CD14-positive monocyte (primary cell): Measurements from ENCODE around the gene ZNF586. TPM values are rescaled to one million over a fixed set of nuclear protein-coding genes. Genes with fewer than 3 reads are reported as not detected.
"Not testable (repeated sequence)": the region's sequence is repeated elsewhere in the genome, so short reads cannot be mapped to it uniquely, and the experiment has no call there.

Experiments
- DNase-seq, 3 donors: peaks; one replicate each; pipeline ENCODE4 v3.0.0-alpha.2; 2011 to 2022
- H2AFZ ChIP-seq: 2 replicates; pipeline ENCODE4 v1.6.0; 2012; ENCODE audit warnings: mild to moderate bottlenecking, low read depth, low read length, inconsistent platforms; ENCODE audit not compliant: insufficient read depth, poor library complexity, severe bottlenecking
- H3K27ac ChIP-seq, 2 donors: 1 replicate in 1 of 2; 2 replicates in 1 of 2; pipeline ENCODE4 v1.5.1; 2012 to 2013; ENCODE audit warnings: low read length in 2 of 2, control low read depth in 1 of 2, inconsistent platforms in 1 of 2, low read depth in 1 of 2, mild to moderate bottlenecking in 1 of 2
- H3K27me3 ChIP-seq, 2 donors: one replicate each; pipeline versions ENCODE4 v1.6.0 to v1.6.1; 2011 to 2013; ENCODE audit warnings: low read length in 2 of 2; ENCODE audit not compliant: control insufficient read depth in 2 of 2, insufficient read depth in 2 of 2
- H3K36me3 ChIP-seq, 2 donors: replicated peaks in 1 of 2; 1 replicate in 1 of 2; 2 replicates in 1 of 2; pipeline versions ENCODE4 v1.5.1 to v1.6.1; 2012 to 2013; ENCODE audit warnings: low read length in 2 of 2, control low read depth in 1 of 2, inconsistent platforms in 1 of 2, mild to moderate bottlenecking in 1 of 2; ENCODE audit not compliant: insufficient read depth in 2 of 2, control insufficient read depth in 1 of 2
- H3K4me1 ChIP-seq, 2 donors: 1 replicate in 1 of 2; 2 replicates in 1 of 2; pipeline versions ENCODE4 v1.5.1 to v1.6.1; 2012 to 2013; ENCODE audit warnings: low read length in 2 of 2, control low read depth in 1 of 2, inconsistent platforms in 1 of 2, mild to moderate bottlenecking in 1 of 2, moderate library complexity in 1 of 2; ENCODE audit not compliant: insufficient read depth in 2 of 2, control insufficient read depth in 1 of 2
- H3K4me2 ChIP-seq: replicated peaks from 2 replicates; pipeline ENCODE3; 2012; ENCODE audit warnings: low read length, moderate library complexity, mild to moderate bottlenecking; ENCODE audit not compliant: poor library complexity, severe bottlenecking; ENCODE audit errors: extremely low read depth
- H3K4me3 ChIP-seq, 3 experiments: fragments of 200-600 bp in 1 of 3; sonication (generic) in 1 of 3; replicated peaks in 1 of 3; 1 replicate in 2 of 3; 2 replicates in 1 of 3; pipeline ENCODE4 v1.5.1; 2011 to 2013; ENCODE audit warnings: low read length in 3 of 3, mild to moderate bottlenecking in 3 of 3, control low read depth in 2 of 3, low read depth in 2 of 3, inconsistent platforms in 1 of 3, moderate library complexity in 1 of 3
- H3K79me2 ChIP-seq: 2 replicates; pipeline ENCODE4 v1.6.0; 2012; ENCODE audit warnings: mild to moderate bottlenecking, control low read depth, inconsistent platforms, low read length, moderate library complexity; ENCODE audit not compliant: insufficient read depth
- H3K9ac ChIP-seq: 2 replicates; pipeline ENCODE4 v1.6.0; 2017; ENCODE audit warnings: low read length, mild to moderate bottlenecking; ENCODE audit not compliant: insufficient read depth, poor library complexity, severe bottlenecking
- H3K9me3 ChIP-seq, 2 donors: replicated peaks in 1 of 2; 1 replicate in 1 of 2; 2 replicates in 1 of 2; pipeline versions ENCODE4 v1.5.1 to v1.6.1; 2012 to 2013; ENCODE audit warnings: low read length in 2 of 2, control low read depth in 1 of 2; ENCODE audit not compliant: control insufficient read depth in 1 of 2, insufficient read depth in 1 of 2
- H4K20me1 ChIP-seq: 2 replicates; pipeline ENCODE4 v1.6.0; 2012; ENCODE audit warnings: mild to moderate bottlenecking, low read length, control low read depth, moderate library complexity; ENCODE audit not compliant: insufficient read depth
- H3K27ac Mint-ChIP-seq, 7 donors: one replicate each; pipeline ENCODE4 v1.8.0; 2020; ENCODE audit warnings: mild to moderate bottlenecking in 7 of 7, mixed read lengths in 7 of 7, moderate library complexity in 6 of 7, inconsistent platforms in 2 of 7
- H3K27me3 Mint-ChIP-seq, 3 donors: one replicate each; pipeline ENCODE4 v1.8.0; 2021 to 2022; ENCODE audit warnings: low read depth in 3 of 3, mild to moderate bottlenecking in 3 of 3, mixed read lengths in 3 of 3, moderate library complexity in 3 of 3, inconsistent platforms in 1 of 3
- H3K36me3 Mint-ChIP-seq, 2 donors: one replicate each; pipeline ENCODE4 v1.8.0; 2020; ENCODE audit warnings: mixed read lengths in 2 of 2, inconsistent platforms in 1 of 2, mild to moderate bottlenecking in 1 of 2
- H3K4me1 Mint-ChIP-seq: one replicate; pipeline ENCODE4 v1.8.0; 2020; ENCODE audit warnings: mild to moderate bottlenecking, mixed read lengths
- H3K4me3 Mint-ChIP-seq, 2 donors: one replicate each; pipeline ENCODE4 v1.8.0; 2020; ENCODE audit warnings: mild to moderate bottlenecking in 2 of 2, mixed read lengths in 2 of 2, moderate library complexity in 1 of 2
- H3K9me3 Mint-ChIP-seq, 7 donors: one replicate each; pipeline ENCODE4 v1.8.0; 2020 to 2022; ENCODE audit warnings: mixed read lengths in 7 of 7, mild to moderate bottlenecking in 6 of 7, moderate library complexity in 6 of 7, inconsistent platforms in 2 of 7
- WGBS: methylation state at CpG from one replicate; pipeline ENCODE4 v1.1.5; 2013; ENCODE audit warnings: missing lambda C conversion rate; ENCODE audit not compliant: insufficient coverage; 5-methylcytosine and 5-hydroxymethylcytosine counted together
- intact Hi-C, 2 donors: fragments of 100-400 bp; cut with micrococcal nuclease; formaldehyde crosslinking; loops; one replicate each; pipeline versions ENCODE4 v1.15.0 to v1.15.1; 2023
- polyA plus RNA-seq, 3 donors: library from polyadenylated mRNA; depleted of rRNA in 1 of 3; unstranded in 2 of 3; stranded (reverse) in 1 of 3; fragments of 300-500 nt in 2 of 3; fragments of >200 nt in 1 of 3; fragmentation: Illumina TruSeq in 2 of 3; gene quantifications; 1 replicate in 2 of 3; 2 replicates in 1 of 3; pipeline ENCODE4 v1.2.3, GENCODE V29; 2012 to 2021
- TF ChIP-seq, protein P1 (sequence below): fragments of 200-600 bp; IDR thresholded peaks from one replicate; pipeline ENCODE4 v1.8.0; 2022; ENCODE audit warnings: antibody characterized with exemption, mild to moderate bottlenecking

The ZNF586 gene
- polyA plus RNA-seq, 3 donors: 7.7 to 10.5 (median 10.2) TPM

- TF ChIP-seq, protein P1, sequence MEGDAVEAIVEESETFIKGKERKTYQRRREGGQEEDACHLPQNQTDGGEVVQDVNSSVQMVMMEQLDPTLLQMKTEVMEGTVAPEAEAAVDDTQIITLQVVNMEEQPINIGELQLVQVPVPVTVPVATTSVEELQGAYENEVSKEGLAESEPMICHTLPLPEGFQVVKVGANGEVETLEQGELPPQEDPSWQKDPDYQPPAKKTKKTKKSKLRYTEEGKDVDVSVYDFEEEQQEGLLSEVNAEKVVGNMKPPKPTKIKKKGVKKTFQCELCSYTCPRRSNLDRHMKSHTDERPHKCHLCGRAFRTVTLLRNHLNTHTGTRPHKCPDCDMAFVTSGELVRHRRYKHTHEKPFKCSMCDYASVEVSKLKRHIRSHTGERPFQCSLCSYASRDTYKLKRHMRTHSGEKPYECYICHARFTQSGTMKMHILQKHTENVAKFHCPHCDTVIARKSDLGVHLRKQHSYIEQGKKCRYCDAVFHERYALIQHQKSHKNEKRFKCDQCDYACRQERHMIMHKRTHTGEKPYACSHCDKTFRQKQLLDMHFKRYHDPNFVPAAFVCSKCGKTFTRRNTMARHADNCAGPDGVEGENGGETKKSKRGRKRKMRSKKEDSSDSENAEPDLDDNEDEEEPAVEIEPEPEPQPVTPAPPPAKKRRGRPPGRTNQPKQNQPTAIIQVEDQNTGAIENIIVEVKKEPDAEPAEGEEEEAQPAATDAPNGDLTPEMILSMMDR: no peak
- intact Hi-C loops: loop anchor here in 1 of 2 donors (1.0 to 5.0 kb wide), 2 partner anchors 31 to 72 kb away; partner anchors contain the start of gene ZNF776
- Histone ChIP-seq H3K36me3 (peaks cover 0 to 2% of the 10 kb centered on the region in 2 donors), H3K9ac (peak overlapping the region; percentile 86), H3K4me3 (peak overlapping the region; percentile 65 to 96 (median 89)), H4K20me1 (no peaks in the 10 kb centered on the region), H3K9me3 (no peaks in the 10 kb centered on the region), H2AFZ (peak overlapping the region; percentile 98), H3K27me3 (no peaks in the 10 kb centered on the region), H3K27ac (peak overlapping the region; percentile 67 to 85), H3K4me2 (peak overlapping the region; percentile 95), H3K79me2 (peaks cover 43% of the 10 kb centered on the region), H3K4me1 (peaks cover 18 to 29% of the 10 kb centered on the region in 2 donors)
- Mint-ChIP-seq H3K27me3 (peaks cover 0 to 5% (median 0%) of the 10 kb centered on the region in 3 donors), H3K9me3 (no peaks in the 10 kb centered on the region), H3K4me3 (peak overlapping the region; percentile 95 to 98), H3K27ac (peak overlapping the region; percentile 90 to 97 (median 95)), H3K36me3 (peaks cover 13 to 17% of the 10 kb centered on the region in 2 donors), H3K4me1 (peaks cover 30% of the 10 kb centered on the region)
- DNase-seq: peak; percentile 84 to 88 (median 87)
- under 1% methylated on average over 43 of the region's 44 CpGs for WGBS
These were observed 50.1 kb downstream of the ZNF586 start for GRCh38 chr19:57819475-57820148.

DNA sequence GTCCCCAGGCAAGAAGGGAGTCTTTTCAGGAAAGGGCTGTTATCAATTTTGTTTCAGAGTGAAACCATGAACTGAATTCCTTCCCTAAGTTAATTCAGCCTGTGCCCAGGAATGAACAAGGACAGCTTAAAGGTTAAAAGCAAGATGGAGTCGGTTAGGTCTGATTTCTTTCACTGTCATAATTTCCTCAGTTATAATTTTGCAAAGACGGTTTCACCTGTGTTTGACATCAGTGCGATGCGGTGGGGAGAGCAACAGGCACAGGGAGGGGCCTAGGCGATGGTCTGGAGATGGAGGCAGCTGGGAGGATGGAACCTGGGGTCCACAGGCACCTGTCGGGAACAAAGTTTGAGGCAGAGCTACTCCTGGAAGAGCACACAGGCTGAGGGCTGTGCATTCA is 51.1 kb downstream of the ZNF586 start:
- intact Hi-C loops: no loop called here
- Histone ChIP-seq H4K20me1 (no peaks in the 10 kb centered on the region), H3K9me3 (no peaks in the 10 kb centered on the region), H3K27ac (peak overlapping the region in 1 of 2 donors; percentile 85), H3K4me1 (peaks cover 12 to 22% of the 10 kb centered on the region in 2 donors), H2AFZ (peak overlapping the region; percentile 98), H3K4me3 (peak overlapping the region in 2 of 3 experiments; percentile 65 to 96), H3K27me3 (no peaks in the 10 kb centered on the region), H3K36me3 (peaks cover 0 to 2% of the 10 kb centered on the region in 2 donors), H3K79me2 (peaks cover 51% of the 10 kb centered on the region), H3K9ac (peak overlapping the region; percentile 86), H3K4me2 (peak overlapping the region; percentile 95)
- Mint-ChIP-seq H3K36me3 (peaks cover 17 to 24% of the 10 kb centered on the region in 2 donors), H3K27me3 (peaks cover 0 to 3% (median 0%) of the 10 kb centered on the region in 3 donors), H3K27ac (peak overlapping the region in 5 of 7 donors; percentile 90 to 97 (median 95)), H3K9me3 (no peaks in the 10 kb centered on the region), H3K4me1 (peaks cover 25% of the 10 kb centered on the region), H3K4me3 (peak overlapping the region; percentile 95 to 98)
- no peak for DNase-seq
- TF ChIP-seq, protein P1: no peak
- WGBS: 95% methylated on average over 5 of the region's 6 CpGs

DNA sequence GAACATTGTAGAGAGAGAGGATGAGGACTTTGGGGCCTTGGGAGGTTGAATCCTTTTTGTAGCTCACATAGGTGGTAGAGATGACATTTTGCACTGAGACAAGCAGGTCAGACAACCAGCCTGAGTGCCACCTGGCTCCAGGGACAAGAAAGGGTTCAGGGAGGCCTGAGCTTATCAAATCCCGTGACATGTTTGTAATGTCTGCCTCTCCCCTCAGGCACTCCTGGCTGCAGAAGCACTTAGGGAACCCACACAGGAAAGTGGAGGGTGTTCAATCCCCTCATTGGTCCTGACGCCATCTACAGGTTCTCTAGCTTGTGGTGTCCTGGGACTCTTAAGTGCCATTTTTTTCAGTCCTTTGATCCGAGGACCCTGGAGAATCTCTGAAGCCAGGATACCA is 51.6 kb downstream of the ZNF586 start:
- H3K4me2 ChIP-seq, H3K4me3 Mint-ChIP-seq, H3K9me3 Mint-ChIP-seq, H3K27ac ChIP-seq, H3K27ac Mint-ChIP-seq, DNase-seq, H3K27me3 Mint-ChIP-seq, H3K9ac ChIP-seq, H3K27me3 ChIP-seq, intact Hi-C loops, H3K36me3 ChIP-seq, H4K20me1 ChIP-seq, H2AFZ ChIP-seq, H3K9me3 ChIP-seq: not testable (repeated sequence)
- Histone ChIP-seq H3K4me1 (peaks cover 12 to 22% of the 10 kb centered on the region in 2 donors), H3K79me2 (peaks cover 56% of the 10 kb centered on the region), H3K4me3 (peak overlapping the region in 1 of 3 experiments; percentile 96)
- no CpG with 5 or more reads among the region's 3 CpGs for WGBS
- Mint-ChIP-seq H3K4me1 (peaks cover 25% of the 10 kb centered on the region), H3K36me3 (peaks cover 17 to 24% of the 10 kb centered on the region in 2 donors)
